Measurements from ENCODE around the gene ANO7.
"Not testable (repeated sequence)": the region's sequence is repeated elsewhere in the genome, so short reads cannot be mapped to it uniquely, and the experiment has no call there.

ANO7 gene

GRCh38 chr2:241194811-241195210, 6.3 kb downstream of the ANO7 start:
- DNase-seq, result no peak

GRCh38 chr2:241195506-241196130, 7.1 kb downstream of the ANO7 start:
- no peak for DNase-seq

GRCh38 chr2:241197246-241197645, 8.8 kb downstream of the ANO7 start:
- not testable (repeated sequence) for DNase-seq

GRCh38 chr2:241197947-241198346, 9.5 kb downstream of the ANO7 start:
- no peak for DNase-seq

- no peak for DNase-seq
Observed at GRCh38 chr2:241198381-241199279, 10.2 kb downstream of the ANO7 start.

- DNase-seq, result no peak
Observed at GRCh38 chr2:241199286-241199685, 10.8 kb downstream of the ANO7 start.

GRCh38 chr2:241199897-241200821, 11.7 kb downstream of the ANO7 start:
- no peak for DNase-seq

- peak; percentile 67 to 68 for DNase-seq
Observed at GRCh38 chr2:241200822-241201395, 12.4 kb downstream of the ANO7 start.

- no peak for DNase-seq
Observed at GRCh38 chr2:241201445-241202267, 13.2 kb downstream of the ANO7 start.

- DNase-seq, result no peak
Observed at GRCh38 chr2:241202268-241202585, 13.8 kb downstream of the ANO7 start.

- no peak for DNase-seq
Observed at GRCh38 chr2:241202681-241203080, 14.2 kb downstream of the ANO7 start.

- no peak for DNase-seq
Observed at GRCh38 chr2:241203218-241204009, 14.9 kb downstream of the ANO7 start.

- no peak for DNase-seq
Observed at GRCh38 chr2:241204010-241204384, 15.5 kb downstream of the ANO7 start.

GRCh38 chr2:241204490-241204889, 16.0 kb downstream of the ANO7 start:
- no peak for DNase-seq

GRCh38 chr2:241205086-241205485, 16.6 kb downstream of the ANO7 start:
- no peak for DNase-seq

GRCh38 chr2:241207151-241207550, 18.7 kb downstream of the ANO7 start:
- no peak for DNase-seq

GRCh38 chr2:241207641-241208040, 19.2 kb downstream of the ANO7 start:
- no peak for DNase-seq

- no peak for DNase-seq
Observed at GRCh38 chr2:241208058-241208457, 19.6 kb downstream of the ANO7 start.

- DNase-seq, result no peak
Observed at GRCh38 chr2:241209271-241209670, 20.8 kb downstream of the ANO7 start.

GRCh38 chr2:241211276-241211675, 22.8 kb downstream of the ANO7 start:
- no peak for DNase-seq

- no peak for DNase-seq
Observed at GRCh38 chr2:241213041-241213440, 24.6 kb downstream of the ANO7 start.

All from AML-193 (cell line).